ENCODE measurements around the gene GSTM2.

The GSTM2 gene

GRCh38 chr1:109716121-109716520 is 48.3 kb downstream of the GSTM2 start:
- no peak for DNase-seq (ENCODE audit: low spot score)

GRCh38 chr1:109716570-109717090 is 48.8 kb downstream of the GSTM2 start:
- no peak for DNase-seq (ENCODE audit: low spot score)

GRCh38 chr1:109717729-109718128 is 49.9 kb downstream of the GSTM2 start:
- DNase-seq (ENCODE audit: low spot score), result no peak

GRCh38 chr1:109718495-109718894 is 50.6 kb downstream of the GSTM2 start:
- peak; percentile 40 for DNase-seq (ENCODE audit: low spot score)

GRCh38 chr1:109719337-109719837 is 51.5 kb downstream of the GSTM2 start:
- DNase-seq (ENCODE audit: low spot score), result no peak

- DNase-seq (ENCODE audit: low spot score), result no peak
These were observed 53.2 kb downstream of the GSTM2 start for GRCh38 chr1:109721042-109721441.

- DNase-seq (ENCODE audit: low spot score), result no peak
These were observed 54.1 kb downstream of the GSTM2 start for GRCh38 chr1:109721971-109722370.

- DNase-seq (ENCODE audit: low spot score), result no peak
These were observed 55.2 kb downstream of the GSTM2 start for GRCh38 chr1:109722908-109723691.

Measured in LoVo (cell line).